Stimulated activated memory B cell treated with anti-CD40 and anti-IgM and Interleukin-4, amounts not matched to agents 10 μg/mL and 1 μg/mL and 100 μg/mL, for 72 hours (primary cell): Measurements from ENCODE around the gene FOXN3.

Source experiments
- ATAC-seq: fragments of 150-1000 bp; cut with Tn5 transposase; 2 replicates; pipeline ENCODE4 v1.10.0; 2021
- H3K27ac Mint-ChIP-seq: one replicate; pipeline ENCODE4 v1.8.0; 2022; ENCODE audit warnings: mild to moderate bottlenecking, mixed read lengths
- H3K27me3 Mint-ChIP-seq: one replicate; pipeline ENCODE4 v1.8.0; 2022; ENCODE audit warnings: mixed read lengths
- H3K36me3 Mint-ChIP-seq: one replicate; pipeline ENCODE4 v1.8.0; 2022; ENCODE audit warnings: mixed read lengths
- H3K4me1 Mint-ChIP-seq: one replicate; pipeline ENCODE4 v1.8.0; 2022; ENCODE audit warnings: mixed read lengths
- H3K4me3 Mint-ChIP-seq: one replicate; pipeline ENCODE4 v1.8.0; 2022; ENCODE audit warnings: mild to moderate bottlenecking, moderate library complexity, mixed read lengths
- H3K9me3 Mint-ChIP-seq: one replicate; pipeline ENCODE4 v1.8.0; 2022; ENCODE audit warnings: mixed read lengths

The FOXN3 gene

DNA sequence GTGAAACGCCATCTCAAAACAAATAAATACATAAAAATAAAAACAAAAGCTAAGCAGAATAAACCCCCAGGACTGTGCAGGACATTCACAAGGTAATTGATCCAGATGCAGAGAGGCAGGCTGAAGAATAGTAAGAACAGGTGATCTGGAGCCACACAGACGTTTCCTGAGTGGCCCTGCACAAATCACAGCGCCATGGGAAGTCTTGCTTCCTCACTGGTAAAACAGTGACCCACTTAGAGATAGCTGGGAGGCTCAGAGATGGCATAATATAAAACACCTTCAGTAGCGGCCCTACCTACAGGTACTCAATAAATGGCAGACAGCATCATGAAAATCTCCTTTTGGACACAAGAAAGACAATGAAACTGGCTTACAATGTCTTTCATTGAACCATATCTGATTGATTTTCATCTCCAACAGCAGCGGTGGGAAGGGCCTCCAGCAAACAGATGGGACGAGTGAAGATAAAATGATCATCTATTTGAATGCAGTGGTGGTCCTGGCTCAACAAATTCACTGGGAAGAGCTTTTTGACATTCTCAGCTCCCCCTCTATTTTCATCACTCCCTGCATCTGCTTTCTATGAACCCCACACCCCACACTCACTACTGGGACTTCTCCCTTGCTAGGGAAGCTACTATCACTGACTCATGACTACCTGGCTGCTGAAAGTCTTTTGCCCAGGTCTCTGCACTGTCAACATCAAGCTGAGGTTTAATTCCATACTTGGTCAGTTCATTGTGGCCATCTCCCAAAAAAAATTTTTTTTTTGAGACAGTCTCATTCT, 63.9 kb downstream of the FOXN3 start:
- H3K27me3 Mint-ChIP-seq = no peaks in the 10 kb centered on the region
- peaks cover 76% of the 10 kb centered on the region for H3K4me1 Mint-ChIP-seq
- H3K4me3 Mint-ChIP-seq = no peak overlapping the region
- H3K36me3 Mint-ChIP-seq = peaks cover 36% of the 10 kb centered on the region
- peak overlapping the region; percentile 94 for H3K27ac Mint-ChIP-seq
- ATAC-seq = no peak
- no peaks in the 10 kb centered on the region for H3K9me3 Mint-ChIP-seq

DNA sequence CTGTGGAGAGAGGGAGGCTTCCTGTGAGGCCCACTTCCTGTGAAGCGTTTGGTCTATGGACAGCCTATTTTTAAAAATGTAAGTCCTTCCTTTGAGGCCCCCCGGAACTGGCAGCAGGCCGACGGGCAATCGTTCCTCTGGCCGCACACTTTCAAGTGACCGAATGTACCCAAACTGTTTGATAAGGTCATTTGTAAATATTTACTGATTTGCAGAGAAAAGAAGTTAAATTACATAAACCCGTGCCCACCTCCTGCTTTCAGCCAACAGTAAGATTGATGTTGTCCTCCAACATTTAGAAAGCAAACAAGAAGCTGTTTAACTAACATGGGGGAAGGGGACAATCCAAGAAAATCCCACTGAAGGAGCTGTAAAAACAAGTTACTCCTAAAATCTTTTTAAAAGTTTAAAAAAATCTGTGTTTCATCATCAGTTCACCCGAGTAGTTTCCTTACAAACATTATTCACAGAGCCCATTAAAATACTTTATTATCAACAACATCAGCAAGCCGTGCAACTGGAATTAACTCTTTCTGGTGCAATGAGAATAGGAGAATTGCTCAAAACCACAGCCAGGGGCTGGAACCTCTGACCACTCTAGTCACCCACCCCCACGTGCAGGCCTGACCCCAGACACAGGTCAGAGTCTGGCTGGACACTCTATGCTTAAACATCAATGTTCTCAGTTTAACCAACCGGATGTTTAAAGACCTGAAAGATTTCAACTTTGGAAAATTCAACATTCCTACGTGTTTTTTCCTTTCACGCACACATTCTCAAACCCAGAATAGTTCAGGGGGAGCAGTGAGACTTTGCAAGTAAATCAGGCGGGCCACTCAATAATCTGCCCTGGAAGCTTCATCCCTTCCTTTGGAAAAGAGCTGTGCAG, 65.3 kb downstream of the FOXN3 start:
- peak; percentile 72 for ATAC-seq
- Mint-ChIP-seq H3K36me3 (peaks cover 48% of the 10 kb centered on the region), H3K27ac (peak overlapping the region; percentile 94), H3K4me3 (peak overlapping the region; percentile 74), H3K4me1 (peaks cover 69% of the 10 kb centered on the region), H3K27me3 (no peaks in the 10 kb centered on the region), H3K9me3 (no peaks in the 10 kb centered on the region)

DNA sequence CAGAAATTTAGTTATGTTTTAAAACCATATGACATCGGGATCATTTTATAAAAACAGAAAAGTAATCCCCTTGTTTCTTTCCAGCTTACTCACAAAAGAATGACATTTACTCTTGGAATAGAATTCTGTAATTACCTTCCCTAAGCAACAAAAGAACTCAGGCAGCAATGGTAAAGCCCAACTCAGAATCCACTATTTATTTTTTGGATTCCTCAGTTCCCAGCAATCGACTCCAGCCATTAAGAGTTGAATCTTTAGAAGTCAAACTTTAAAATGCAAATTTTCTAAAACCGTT, 65.9 kb downstream of the FOXN3 start:
- Mint-ChIP-seq H3K4me3 (peak overlapping the region; percentile 74), H3K9me3 (no peaks in the 10 kb centered on the region), H3K4me1 (peaks cover 64% of the 10 kb centered on the region), H3K27ac (peak overlapping the region; percentile 94), H3K27me3 (no peaks in the 10 kb centered on the region), H3K36me3 (peaks cover 50% of the 10 kb centered on the region)
- ATAC-seq = no peak

DNA sequence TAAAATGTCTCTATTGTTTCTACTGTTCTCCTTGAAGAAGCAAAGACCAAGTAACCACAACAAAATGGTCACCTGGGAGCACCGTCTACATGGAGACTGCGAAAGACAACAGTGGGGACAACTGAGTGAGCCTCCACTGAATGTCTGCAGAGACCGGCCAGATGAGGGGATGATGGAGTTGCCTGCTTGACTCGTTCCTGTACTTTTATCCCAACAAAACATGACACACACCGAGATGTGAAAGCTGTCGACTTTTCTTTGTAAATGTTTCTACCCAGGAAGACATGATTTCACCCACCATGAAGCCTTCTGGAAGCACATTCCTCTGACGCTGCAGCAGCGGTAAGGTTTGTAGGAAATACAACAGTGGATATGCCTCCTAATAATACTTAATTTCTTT, 66.9 kb downstream of the FOXN3 start:
- H3K4me3 Mint-ChIP-seq = no peak overlapping the region
- H3K36me3 Mint-ChIP-seq = peaks cover 45% of the 10 kb centered on the region
- peaks cover 59% of the 10 kb centered on the region for H3K4me1 Mint-ChIP-seq
- ATAC-seq = no peak
- H3K27me3 Mint-ChIP-seq = no peaks in the 10 kb centered on the region
- H3K27ac Mint-ChIP-seq = no peak overlapping the region
- H3K9me3 Mint-ChIP-seq = no peaks in the 10 kb centered on the region

DNA sequence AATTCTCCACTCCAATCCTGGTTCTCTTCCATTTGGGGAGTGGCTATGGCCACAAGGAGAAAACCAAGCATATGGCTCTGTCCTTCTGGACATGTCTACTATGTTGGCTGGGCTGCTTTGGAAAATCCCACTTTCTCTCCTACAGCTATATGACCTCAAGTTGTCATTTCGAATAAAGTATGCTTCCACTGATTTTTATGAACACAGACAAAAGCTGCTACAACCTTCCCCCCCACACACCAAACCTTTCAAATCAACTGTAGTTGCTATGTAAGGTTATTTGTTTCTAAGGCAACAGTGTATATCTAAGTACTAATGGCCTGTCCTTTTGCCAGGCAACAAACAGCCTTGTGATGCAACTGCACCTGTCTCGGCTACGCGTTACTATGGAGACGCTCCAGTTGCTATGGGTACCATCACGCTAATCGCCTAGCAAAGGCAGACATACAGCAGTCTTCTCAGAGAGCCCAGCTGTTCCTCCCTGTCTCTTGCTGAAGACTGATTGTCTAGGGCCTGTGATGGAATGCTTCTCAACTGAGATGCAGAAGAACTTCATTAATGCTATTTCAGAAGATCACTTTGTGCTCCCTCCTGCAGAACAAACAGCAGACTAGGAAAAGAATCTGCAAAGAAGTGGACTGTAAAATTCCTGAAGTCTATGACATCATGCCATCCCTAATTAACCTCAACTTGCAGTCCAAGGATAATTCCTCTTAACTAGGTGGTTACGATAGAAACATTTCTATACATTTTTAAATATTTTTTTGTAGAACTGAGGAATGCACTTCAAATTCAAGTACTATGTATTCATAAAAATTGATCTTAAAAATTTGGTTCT, 67.6 kb downstream of the FOXN3 start:
- H3K9me3 Mint-ChIP-seq = no peaks in the 10 kb centered on the region
- H3K27ac Mint-ChIP-seq = no peak overlapping the region
- no peak for ATAC-seq
- no peaks in the 10 kb centered on the region for H3K27me3 Mint-ChIP-seq
- no peak overlapping the region for H3K4me3 Mint-ChIP-seq
- H3K36me3 Mint-ChIP-seq = peaks cover 47% of the 10 kb centered on the region
- H3K4me1 Mint-ChIP-seq = peaks cover 59% of the 10 kb centered on the region

DNA sequence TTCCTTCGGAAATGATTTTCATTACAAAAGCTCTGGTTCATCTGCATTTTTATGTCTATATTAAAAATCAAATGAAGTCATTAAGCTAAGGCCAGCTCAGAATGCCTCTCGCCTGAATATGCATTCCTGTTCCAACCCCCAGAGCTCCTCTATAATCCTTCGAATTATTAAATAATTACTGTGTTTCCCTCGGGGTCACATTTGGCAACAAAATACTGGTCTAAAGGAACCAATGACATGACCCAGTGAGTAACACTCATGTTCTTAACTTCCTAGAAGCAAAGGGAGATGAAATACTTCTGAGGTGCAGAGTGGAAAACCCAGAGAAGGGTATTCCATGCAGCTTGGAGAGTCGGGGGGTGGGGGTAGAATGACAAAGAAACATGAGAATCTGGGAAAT, 68.3 kb downstream of the FOXN3 start:
- Mint-ChIP-seq H3K4me3 (no peak overlapping the region), H3K36me3 (peaks cover 52% of the 10 kb centered on the region), H3K4me1 (peaks cover 56% of the 10 kb centered on the region), H3K27ac (no peak overlapping the region), H3K27me3 (no peaks in the 10 kb centered on the region), H3K9me3 (no peaks in the 10 kb centered on the region)
- no peak for ATAC-seq

DNA sequence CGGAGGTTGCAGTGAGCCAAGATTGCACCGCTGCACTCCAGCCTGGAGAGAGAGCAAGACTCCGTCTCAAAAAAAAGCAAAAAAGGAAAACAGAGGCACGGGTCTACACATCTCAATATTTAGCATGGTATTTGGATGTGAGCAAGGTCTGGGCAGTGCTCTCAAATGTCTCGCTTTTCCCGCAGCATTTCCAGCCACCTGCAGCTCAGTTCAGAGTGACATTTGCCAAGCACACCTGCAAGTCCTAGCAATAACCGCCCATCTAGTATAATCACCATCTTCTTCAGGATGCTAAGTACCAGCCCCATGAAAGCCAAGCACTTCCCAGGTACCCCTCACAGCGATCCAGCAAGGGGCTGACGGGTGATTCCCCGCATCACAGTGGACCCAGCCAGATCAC, 69.1 kb downstream of the FOXN3 start:
- Mint-ChIP-seq H3K27me3 (no peaks in the 10 kb centered on the region), H3K27ac (no peak overlapping the region), H3K4me1 (peaks cover 48% of the 10 kb centered on the region), H3K36me3 (peaks cover 52% of the 10 kb centered on the region), H3K4me3 (no peak overlapping the region), H3K9me3 (no peaks in the 10 kb centered on the region)
- no peak for ATAC-seq

DNA sequence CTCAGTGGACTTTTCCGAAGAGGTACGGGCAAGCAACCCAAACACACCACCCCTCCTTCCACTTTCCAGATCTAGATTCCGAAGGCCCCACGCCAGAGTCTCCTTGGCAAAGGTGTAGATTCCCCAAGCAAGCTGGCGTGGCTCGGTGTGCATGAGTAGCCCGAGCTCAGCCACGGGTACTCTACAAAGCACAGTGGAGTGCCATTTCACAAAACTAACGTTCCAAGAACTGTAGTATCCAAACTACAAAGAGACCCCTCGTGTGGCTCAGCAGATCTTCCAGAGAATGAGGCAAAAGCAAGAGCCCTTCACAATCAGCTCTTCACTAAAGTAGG, 72.1 kb downstream of the FOXN3 start:
- Mint-ChIP-seq H3K36me3 (peaks cover 61% of the 10 kb centered on the region), H3K4me3 (no peak overlapping the region), H3K27me3 (no peaks in the 10 kb centered on the region), H3K4me1 (peaks cover 40% of the 10 kb centered on the region), H3K27ac (no peak overlapping the region), H3K9me3 (peaks cover 3% of the 10 kb centered on the region)
- no peak for ATAC-seq

DNA sequence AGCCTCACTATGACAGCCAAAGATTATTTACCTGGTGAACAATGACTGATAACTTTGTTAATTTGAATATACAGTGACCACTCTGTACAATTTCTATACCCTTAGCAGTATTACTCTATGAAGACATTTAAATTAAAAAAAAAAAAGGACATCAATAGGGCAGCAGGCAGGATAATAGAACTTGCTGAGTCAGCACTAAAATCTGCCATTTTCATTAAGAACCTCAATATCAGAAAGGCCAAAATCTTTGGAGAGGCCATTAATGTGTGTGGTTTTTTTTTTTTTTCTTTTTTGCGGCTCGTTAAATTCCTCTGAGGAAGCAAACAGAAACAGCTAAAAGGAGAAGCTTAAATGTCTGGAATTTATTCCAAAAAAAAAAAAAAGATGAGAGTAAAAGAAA, 73.7 kb downstream of the FOXN3 start:
- H3K9me3 Mint-ChIP-seq = peaks cover 3% of the 10 kb centered on the region
- H3K27ac Mint-ChIP-seq = no peak overlapping the region
- H3K4me1 Mint-ChIP-seq = peaks cover 40% of the 10 kb centered on the region
- H3K36me3 Mint-ChIP-seq = peaks cover 51% of the 10 kb centered on the region
- no peak for ATAC-seq
- no peaks in the 10 kb centered on the region for H3K27me3 Mint-ChIP-seq
- H3K4me3 Mint-ChIP-seq = no peak overlapping the region

DNA sequence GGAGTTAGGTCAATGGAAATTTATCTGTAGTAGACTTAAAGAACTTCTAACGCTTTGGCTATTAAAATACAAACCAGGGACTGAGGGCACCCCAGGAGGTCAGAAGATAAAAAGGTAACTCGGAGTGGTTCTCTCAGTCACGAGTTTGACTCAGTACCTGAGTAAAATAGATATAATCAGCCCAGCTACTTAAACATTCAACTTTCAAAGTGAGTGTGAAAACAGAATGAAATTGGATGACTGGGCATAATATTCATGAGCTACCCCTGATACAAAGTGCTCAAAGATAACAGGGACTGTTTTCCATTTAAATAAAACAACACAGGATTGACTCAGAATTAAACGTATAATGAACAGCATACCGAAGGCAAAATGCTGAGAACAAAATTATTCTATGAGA, 75.0 kb downstream of the FOXN3 start:
- no peaks in the 10 kb centered on the region for H3K27me3 Mint-ChIP-seq
- peaks cover 41% of the 10 kb centered on the region for H3K36me3 Mint-ChIP-seq
- H3K9me3 Mint-ChIP-seq = peaks cover 3% of the 10 kb centered on the region
- no peak for ATAC-seq
- H3K4me3 Mint-ChIP-seq = no peak overlapping the region
- peak overlapping the region; percentile 11 for H3K27ac Mint-ChIP-seq
- peaks cover 43% of the 10 kb centered on the region for H3K4me1 Mint-ChIP-seq

DNA sequence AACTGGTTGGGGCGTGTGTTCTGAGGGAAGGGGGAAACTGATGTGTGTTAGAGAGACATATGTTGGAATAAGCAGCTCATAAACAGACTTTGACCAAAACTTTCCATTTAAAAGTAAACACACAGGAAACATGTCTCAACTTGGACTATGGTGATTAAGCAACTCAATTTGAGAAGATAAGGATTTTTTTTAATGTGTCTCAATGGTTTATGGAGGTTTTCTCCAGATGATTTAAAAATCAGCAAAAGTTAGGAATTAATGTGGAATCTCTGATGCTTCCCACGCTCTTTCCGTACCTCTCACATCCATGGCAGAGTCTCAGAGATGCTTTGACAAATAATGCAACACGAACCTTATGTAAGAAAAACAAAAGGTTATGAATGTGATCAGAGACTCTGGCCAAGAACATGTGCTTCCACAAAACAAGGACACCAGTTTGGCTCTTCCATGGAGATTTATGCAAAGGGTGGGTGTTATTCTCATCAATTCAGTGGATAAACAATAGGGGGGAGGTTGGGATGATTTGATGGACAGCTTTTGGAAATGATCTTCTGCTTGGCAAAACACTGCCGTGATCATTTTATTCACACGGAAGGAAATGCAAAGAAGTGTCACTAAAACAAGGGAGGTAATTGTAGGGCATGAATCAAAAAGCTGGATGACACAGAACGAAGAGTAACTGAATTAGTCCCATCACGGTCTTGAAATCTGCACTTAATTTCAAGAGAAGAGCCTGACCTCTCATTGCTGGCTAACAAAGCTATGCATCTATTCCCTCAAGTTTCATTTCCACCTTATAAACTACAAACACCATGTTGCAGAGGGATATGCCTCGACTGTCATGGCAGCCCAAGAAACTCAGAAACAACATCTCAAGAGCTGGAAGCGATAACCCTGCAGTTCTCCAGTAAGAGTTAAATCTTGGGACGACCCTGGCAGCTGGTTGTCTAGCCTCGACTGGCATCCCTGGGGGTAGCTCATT, 76.5 kb downstream of the FOXN3 start:
- Mint-ChIP-seq H3K27ac (peak overlapping the region; percentile 11), H3K4me3 (no peak overlapping the region), H3K36me3 (peaks cover 41% of the 10 kb centered on the region), H3K9me3 (peaks cover 3% of the 10 kb centered on the region), H3K27me3 (no peaks in the 10 kb centered on the region), H3K4me1 (peaks cover 55% of the 10 kb centered on the region)
- ATAC-seq = no peak

DNA sequence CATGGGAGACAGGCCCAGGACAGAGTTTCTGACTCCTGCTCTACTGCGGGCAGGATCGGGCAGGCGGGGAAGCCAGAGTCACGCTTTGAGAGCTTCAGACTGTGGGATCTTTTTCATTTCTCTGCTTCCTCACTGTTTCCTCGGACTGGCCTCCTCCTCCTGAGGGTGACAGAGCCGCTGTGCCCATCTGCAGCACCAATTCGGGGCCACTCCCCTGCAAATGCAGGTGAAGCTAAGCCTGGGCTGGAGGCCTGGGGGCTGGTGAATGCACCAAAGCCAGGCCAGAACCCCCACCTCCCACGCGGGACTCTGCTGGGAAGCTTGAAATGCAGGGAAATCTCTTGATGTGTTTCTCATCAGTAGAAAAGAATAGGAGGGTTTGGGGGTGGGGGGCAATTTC, 77.5 kb downstream of the FOXN3 start:
- Mint-ChIP-seq H3K27ac (peak overlapping the region; percentile 11), H3K36me3 (peaks cover 41% of the 10 kb centered on the region), H3K27me3 (no peaks in the 10 kb centered on the region), H3K4me1 (peaks cover 55% of the 10 kb centered on the region), H3K4me3 (no peak overlapping the region), H3K9me3 (peaks cover 3% of the 10 kb centered on the region)
- ATAC-seq = no peak

DNA sequence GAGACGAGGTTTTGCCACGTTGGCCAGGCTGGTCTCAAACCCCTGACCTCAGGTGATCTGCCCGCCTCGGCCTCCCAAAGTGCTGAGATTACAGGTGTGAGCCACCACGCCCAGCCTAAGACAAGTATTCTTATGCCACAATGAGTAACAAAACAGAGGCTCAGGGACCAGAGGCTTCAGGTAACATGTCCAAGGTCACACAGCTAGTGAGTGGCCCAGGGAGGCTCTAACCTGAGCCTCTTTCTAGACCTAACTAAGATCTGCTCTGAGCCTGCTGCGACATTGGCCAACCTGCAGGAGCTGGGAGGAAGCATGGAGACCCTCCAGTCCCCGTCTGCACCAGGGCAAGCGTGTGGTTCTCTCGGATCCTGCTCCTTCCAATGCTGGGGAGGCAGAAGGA, 77.9 kb downstream of the FOXN3 start:
- Mint-ChIP-seq H3K27ac (peak overlapping the region; percentile 11), H3K4me3 (no peak overlapping the region), H3K36me3 (peaks cover 39% of the 10 kb centered on the region), H3K27me3 (no peaks in the 10 kb centered on the region), H3K9me3 (peaks cover 3% of the 10 kb centered on the region), H3K4me1 (peaks cover 56% of the 10 kb centered on the region)
- no peak for ATAC-seq

DNA sequence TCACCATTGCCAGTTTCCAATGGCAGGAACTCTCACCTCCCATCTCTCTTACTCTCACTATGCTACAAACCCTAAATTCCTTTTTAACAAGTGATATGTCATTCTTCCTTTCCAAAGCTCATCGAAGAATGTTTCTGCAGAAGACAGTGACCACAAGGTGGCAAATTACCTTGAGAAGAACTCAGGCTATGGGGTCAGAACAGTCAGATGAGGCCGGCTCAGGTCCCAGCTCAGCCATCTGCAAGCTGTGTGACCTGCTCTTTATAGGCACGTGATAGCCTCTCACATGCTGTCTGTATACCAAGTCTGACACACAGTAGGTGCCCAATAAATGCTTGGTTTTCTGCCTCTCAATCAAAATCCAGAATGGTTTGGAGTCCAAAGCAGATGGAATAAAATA, 80.7 kb downstream of the FOXN3 start:
- peak overlapping the region; percentile 67 for H3K27ac Mint-ChIP-seq
- no peaks in the 10 kb centered on the region for H3K27me3 Mint-ChIP-seq
- no peak overlapping the region for H3K4me3 Mint-ChIP-seq
- H3K36me3 Mint-ChIP-seq = peaks cover 37% of the 10 kb centered on the region
- ATAC-seq = peak; percentile 65
- peaks cover 71% of the 10 kb centered on the region for H3K4me1 Mint-ChIP-seq
- H3K9me3 Mint-ChIP-seq = peaks cover 5% of the 10 kb centered on the region
